Activated CD8-positive, alpha-beta memory T cell treated with anti-CD3 and anti-CD28 coated beads for 48 hours (primary cell): ENCODE data around the gene WWOX.

ENCODE experiments used
- DNase-seq, 3 experiments: peaks; one replicate each; pipeline ENCODE4 v3.0.0-alpha.2; 2020; ENCODE audit warnings: low read depth in 2 of 3, low spot score in 2 of 3

Gene WWOX

GRCh38 chr16:79001156-79001967 is 901.9 kb downstream of the WWOX start:
- DNase-seq: no peak

DNA sequence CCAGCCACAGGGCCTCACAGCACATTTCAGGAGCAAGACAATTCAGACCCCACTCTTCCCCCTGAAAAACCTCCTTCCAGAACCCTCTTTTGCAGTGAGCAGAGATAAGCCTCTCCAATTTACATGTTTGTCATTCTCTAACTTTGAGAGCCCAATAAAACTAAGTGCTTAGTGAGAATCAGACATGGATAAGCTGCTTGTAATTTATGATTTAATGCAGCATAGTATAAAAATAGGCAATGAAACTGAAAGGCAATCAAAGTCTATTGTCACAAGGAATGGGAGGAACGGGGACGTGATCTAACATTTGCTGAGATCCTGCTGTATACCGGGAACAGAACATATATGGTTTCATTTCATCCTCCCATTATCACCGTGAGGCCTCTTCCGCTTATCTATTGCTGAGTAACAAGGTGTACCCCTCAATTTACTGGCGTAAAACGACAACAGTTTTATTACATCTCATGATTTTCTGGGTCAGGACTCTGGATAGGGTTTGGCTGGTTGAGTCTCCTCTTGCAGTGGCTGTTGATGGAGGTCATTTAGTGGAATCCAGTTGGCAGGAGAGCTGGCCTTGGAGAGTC is 903.7 kb downstream of the WWOX start:
- no peak for DNase-seq

DNA sequence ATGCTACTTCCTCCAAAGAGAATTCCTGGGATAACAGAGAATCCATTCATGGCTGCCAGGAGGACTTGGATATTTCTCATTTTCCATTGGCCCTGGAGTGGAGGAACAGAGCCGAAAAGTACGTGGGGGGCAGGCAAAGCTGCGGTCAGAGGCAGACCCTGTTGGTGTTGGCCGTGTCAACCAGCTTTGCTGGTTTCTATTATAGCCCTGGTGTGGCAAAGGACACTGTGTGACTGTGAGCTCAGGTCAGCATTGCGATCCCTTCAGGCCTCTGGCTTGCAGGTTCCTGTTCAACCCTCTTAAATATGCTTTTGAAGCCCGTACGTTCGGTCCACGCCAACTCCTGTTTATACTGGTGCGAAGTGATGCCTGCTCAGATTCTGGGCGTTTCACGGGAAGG is 904.9 kb downstream of the WWOX start:
- DNase-seq: no peak

- DNase-seq: no peak
Measured at GRCh38 chr16:79005096-79005495, 905.6 kb downstream of the WWOX start.

DNA sequence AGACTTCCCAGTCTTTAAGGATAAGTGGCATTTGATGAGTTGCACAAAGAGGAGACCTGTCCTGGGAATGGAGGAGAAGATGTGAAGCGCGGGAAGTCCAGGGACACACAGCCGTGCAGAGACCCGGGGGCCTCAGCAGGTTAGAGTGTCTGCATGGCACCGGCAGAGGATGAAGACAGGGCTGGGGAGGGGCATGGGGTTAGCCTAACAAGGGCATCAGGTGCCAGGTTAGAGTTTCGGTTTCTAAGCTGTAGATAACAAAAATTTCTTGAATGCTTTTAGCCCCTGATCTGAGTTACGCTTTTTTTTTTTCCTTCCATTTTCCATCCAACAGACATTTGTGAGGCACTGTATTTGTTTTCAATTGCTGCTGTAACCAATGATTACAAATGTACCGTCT is 906.8 kb downstream of the WWOX start:
- no peak for DNase-seq

- no peak for DNase-seq
Measured at GRCh38 chr16:79006765-79007164, 907.3 kb downstream of the WWOX start.

DNA sequence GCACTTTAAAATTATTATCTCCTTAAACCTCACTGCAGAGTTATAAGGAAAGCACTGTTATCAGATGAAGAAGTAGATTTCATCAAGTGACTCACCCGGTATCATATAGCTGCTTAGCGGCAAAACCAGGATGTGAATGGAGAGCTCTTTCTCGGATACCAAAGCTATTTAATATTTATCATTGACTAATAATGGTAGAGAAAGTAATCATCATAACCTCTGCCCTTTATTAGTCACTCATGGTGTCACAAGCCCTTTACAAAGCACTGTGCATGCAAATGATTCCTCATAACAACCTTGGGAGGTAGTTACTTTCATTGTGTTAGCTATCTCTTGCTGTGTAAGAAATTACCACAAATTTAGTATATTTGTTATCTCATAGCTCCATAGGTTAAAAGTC is 908.2 kb downstream of the WWOX start:
- no peak for DNase-seq

DNA sequence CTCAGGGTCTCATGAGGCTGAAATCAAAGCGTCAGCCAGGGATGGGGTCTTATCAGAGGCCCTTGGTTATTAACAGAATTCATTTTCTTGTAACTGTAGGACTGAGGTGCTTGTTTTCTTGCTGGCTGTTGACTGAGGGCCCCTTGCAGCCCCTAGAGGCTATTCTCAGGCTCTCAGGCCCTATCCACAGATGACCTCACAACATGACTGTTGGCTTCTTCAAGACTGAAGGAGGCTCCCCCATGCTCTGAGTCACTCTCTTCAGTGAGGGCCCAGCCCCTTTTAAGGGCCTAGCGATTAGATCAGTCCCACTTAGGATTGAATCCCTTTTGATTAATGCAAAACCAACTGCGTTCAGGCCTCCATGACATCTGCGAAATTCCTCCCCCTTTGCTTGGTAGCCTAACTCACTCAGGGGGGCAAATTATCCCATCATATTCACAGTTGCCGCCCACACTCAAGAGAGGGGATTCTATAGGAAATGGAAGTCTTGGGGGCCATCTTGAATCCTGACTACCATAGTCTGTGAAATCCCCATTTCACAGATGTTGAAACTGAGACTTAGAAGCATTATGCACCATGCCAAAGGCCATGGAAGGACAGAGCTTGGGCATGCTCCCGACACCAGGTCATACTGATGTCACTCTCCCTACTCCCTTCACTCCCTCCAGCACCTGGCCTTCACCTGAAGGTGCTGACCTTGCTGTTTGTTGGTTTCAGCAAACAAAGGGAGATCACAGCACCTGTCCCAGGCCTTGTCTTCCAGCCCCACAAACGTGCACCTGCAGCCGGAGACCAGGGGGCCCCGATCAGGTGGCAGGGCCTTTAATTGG is 908.8 kb downstream of the WWOX start:
- no peak for DNase-seq

DNA sequence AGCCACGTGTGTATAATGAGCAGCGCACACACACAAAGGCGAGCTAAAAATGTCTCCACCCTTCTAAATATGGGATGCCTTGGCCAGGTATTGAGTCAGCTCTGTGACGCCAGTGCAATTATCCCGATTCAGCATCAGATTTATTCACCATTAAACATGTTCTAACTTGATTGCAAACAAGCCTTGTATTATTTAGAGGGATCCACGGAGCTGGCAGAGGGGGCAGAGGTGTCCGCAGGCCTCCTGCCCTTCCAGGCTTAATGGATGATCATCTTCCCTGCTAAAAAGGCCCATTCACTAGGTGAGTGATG is 909.4 kb downstream of the WWOX start:
- no peak for DNase-seq

DNA sequence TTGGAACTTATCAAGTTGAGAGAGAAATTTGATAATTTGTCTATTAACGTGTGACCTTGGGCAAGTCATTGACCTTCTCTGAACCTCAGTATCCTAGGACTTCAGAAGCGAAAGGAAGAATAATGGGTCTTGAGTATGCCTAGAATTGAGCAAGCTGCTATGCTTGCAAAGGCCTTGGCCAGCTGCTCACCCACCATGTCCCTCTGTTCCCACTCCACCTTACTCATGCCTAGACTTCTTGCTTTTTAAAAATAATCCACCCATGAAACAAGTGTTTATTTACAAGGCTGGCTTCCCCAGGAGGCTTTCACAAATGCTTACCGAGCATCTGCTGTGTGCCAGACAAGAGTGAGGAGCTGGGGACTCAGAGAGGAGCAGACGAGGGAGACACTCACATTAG is 910.4 kb downstream of the WWOX start:
- DNase-seq: no peak

- no peak for DNase-seq
Measured at GRCh38 chr16:79011282-79011681, 911.8 kb downstream of the WWOX start.

- no peak for DNase-seq
Measured at GRCh38 chr16:79012671-79013434, 913.4 kb downstream of the WWOX start.

- no peak for DNase-seq
Measured at GRCh38 chr16:79013930-79014660, 914.6 kb downstream of the WWOX start.

GRCh38 chr16:79018650-79019429 is 919.4 kb downstream of the WWOX start:
- DNase-seq: no peak

DNA sequence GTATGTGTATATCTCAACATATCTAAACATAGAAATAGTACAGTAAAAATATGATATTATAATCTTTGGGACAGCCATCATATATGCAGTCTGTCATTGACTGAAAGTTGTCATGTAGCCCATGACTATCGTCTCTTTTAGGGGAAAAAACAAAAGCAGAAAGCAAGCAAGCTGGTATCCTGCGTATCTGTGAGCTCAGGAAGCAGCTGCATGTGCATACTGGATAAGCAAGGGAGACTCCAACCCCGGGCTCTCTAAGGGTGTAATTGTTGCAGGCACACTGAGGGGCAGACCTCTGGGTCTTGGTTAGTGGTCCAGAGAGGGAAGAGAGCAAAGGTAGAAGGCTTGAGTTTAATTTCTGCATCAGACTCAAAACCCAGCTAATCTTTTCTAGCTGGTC is 920.0 kb downstream of the WWOX start:
- DNase-seq: no peak

- DNase-seq: no peak
Measured at GRCh38 chr16:79021991-79022630, 922.7 kb downstream of the WWOX start.

- no peak for DNase-seq
Measured at GRCh38 chr16:79026117-79026516, 926.7 kb downstream of the WWOX start.

DNA sequence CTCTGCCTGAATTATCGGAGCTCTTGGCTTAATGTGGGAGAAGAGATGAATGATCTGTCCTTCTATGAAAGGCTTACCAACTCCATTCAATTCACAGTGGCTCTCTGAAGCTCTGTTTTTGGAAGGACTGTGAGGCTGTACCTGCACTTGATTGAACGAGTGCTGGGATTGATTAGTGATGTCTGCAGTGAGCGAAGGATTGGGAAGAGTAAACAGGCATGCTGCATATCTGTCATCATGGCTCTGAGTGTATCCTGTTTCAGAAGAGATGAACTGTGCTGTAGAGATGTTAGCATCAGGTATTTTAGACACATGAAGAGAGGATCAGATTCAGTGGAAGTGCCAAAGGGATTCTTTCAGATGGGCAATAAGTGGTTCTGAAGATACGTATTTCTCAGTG is 937.1 kb downstream of the WWOX start:
- no peak for DNase-seq

DNA sequence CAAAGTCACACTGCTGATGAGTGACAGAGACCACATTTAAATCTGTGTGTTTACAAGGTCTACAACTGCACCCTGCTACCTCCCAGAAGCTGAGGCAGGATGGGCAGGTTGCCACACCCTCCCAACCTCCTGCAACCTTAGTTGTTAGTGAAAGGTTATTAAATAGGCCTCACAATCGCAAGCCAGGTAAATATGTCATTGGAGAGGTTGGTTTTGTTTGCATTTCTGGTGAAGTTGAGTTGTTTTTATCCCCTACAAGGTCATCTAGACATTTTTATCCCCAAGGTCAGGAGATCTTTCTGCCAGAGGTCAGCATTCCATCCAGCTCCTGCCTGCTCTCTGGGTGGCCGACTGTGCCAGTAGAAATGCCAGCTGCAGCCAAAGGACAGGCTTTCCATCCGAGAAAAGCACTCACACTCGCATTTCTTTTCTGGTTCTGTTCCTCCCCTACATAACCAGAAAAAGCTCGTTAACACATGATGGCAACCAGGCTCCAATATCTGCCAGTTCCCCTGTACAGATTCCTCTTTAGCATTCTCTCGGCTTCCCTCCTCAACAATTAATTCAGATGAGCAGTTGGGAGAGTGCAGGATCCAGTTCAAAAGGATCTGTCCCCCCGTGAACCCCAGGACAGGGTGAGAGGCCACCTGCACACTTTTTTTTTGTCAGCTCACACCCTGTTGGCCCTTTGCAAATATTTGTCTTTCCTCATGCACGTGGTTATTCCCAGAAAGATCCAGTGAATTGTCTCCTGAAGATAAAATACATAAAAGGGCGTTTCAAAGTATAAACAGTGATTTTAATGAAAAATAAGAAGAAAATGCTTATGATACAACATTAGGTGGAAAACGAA is 938.3 kb downstream of the WWOX start:
- no peak for DNase-seq
